Mesothelial cell of epicardium (in vitro differentiated cells): ENCODE measurements around the gene RLN3. TPM values are rescaled to one million over a fixed set of nuclear protein-coding genes. Genes with fewer than 3 reads are reported as not detected.
"Not testable (repeated sequence)": the region's sequence is repeated elsewhere in the genome, so short reads cannot be mapped to it uniquely, and the experiment has no call there.

Experiments used
- DNase-seq, 2 experiments: peaks; one replicate each; pipeline ENCODE4 v3.0.0; 2021; ENCODE audit warnings: low spot score in 2 of 2; ENCODE audit not compliant: unreplicated experiment in 2 of 2
- H3K27ac Mint-ChIP-seq: 2 replicates; pipeline ENCODE4 v1.8.0; 2021; ENCODE audit warnings: mixed read lengths
- H3K27me3 Mint-ChIP-seq: 2 replicates; pipeline ENCODE4 v1.8.0; 2021; ENCODE audit warnings: low read depth, mixed read lengths
- H3K36me3 Mint-ChIP-seq: 2 replicates; pipeline ENCODE4 v1.8.0; 2021; ENCODE audit warnings: mixed read lengths
- H3K4me1 Mint-ChIP-seq: 2 replicates; pipeline ENCODE4 v1.8.0; 2021; ENCODE audit warnings: mixed read lengths
- H3K4me3 Mint-ChIP-seq: 2 replicates; pipeline ENCODE4 v1.8.0; 2021; ENCODE audit warnings: mild to moderate bottlenecking, moderate library complexity, mixed read lengths
- H3K9me3 Mint-ChIP-seq: 2 replicates; pipeline ENCODE4 v1.8.0; 2021; ENCODE audit warnings: mixed read lengths
- total RNA-seq: library from RNA; stranded (reverse); gene quantifications from 3 replicates; pipeline ENCODE4 v1.2.1, GENCODE V29; 2021
- TF ChIP-seq, protein P1 (sequence below): fragments of 200-600 bp; sonication (generic); IDR thresholded peaks from one replicate; pipeline ENCODE4 v1.5.0; 2021; ENCODE audit warnings: antibody characterized with exemption; ENCODE audit not compliant: unreplicated experiment

Gene RLN3
- total RNA-seq, 1 donor from 2014 or later = not detected

DNA sequence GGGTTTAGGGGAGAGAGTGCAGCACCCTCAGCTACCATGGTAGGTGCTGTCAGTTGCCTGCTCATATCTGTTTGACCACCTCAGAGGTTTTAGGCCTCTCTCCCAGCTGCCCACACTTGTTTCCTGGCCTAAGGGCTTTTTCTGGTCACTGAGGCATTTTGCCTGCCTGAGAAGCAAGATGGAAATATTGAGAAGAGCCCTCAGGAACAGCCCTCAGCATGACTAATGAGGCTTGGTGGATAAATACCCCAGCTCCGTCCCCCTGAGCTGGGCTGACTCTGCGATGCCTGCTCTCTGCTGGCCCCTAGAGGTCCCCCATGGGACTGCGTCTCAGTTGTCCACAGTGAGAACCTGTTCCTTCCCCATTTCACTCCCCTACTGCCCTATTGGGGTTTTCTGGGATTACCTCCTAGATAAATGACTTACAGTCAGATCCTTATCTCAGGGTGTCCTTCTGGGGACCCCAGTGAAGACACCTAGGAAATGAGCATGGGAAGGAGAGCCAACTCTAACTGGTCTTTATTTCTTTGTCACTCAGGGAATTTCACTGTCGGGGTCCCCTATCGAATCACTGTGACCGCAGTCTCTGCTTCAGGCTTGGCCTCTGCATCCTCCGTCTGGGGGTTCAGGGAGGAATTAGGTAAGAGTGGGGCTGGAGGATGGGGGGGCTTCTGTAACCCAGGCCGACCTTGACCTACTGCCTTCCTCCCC lies 20.6 kb downstream of the RLN3 start:
- Mint-ChIP-seq H3K27me3 (no peaks in the 10 kb centered on the region), H3K27ac (no peak overlapping the region), H3K4me1 (no peaks in the 10 kb centered on the region), H3K36me3 (peaks cover 8% of the 10 kb centered on the region), H3K4me3 (no peak overlapping the region), H3K9me3 (no peaks in the 10 kb centered on the region)
- TF ChIP-seq, protein P1, sequence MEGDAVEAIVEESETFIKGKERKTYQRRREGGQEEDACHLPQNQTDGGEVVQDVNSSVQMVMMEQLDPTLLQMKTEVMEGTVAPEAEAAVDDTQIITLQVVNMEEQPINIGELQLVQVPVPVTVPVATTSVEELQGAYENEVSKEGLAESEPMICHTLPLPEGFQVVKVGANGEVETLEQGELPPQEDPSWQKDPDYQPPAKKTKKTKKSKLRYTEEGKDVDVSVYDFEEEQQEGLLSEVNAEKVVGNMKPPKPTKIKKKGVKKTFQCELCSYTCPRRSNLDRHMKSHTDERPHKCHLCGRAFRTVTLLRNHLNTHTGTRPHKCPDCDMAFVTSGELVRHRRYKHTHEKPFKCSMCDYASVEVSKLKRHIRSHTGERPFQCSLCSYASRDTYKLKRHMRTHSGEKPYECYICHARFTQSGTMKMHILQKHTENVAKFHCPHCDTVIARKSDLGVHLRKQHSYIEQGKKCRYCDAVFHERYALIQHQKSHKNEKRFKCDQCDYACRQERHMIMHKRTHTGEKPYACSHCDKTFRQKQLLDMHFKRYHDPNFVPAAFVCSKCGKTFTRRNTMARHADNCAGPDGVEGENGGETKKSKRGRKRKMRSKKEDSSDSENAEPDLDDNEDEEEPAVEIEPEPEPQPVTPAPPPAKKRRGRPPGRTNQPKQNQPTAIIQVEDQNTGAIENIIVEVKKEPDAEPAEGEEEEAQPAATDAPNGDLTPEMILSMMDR = peak; percentile 42
- no peak for DNase-seq

DNA sequence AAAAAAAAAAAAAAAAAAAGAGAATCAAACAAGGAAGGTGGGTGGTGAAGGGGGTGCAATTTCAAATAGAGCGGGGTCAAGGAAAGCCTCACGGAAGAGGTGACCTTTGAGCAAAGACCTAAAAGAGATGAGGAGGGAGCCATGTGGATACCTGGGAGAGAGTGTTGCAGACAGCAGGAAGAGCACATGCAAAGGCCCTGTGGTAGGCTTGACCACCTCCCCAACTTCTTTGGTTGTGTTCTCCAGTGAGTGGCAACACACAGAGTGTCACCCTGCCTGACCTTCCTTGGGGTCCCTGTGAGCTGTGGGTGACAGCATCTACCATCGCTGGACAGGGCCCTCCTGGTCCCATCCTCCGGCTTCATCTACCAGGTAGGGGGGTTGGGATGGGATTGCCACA lies 22.6 kb downstream of the RLN3 start:
- TF ChIP-seq, protein P1 = no peak
- H3K36me3 Mint-ChIP-seq = peaks cover 8% of the 10 kb centered on the region
- H3K9me3 Mint-ChIP-seq = no peaks in the 10 kb centered on the region
- H3K27me3 Mint-ChIP-seq = peaks cover 13% of the 10 kb centered on the region
- DNase-seq = no peak
- H3K4me1 Mint-ChIP-seq = no peaks in the 10 kb centered on the region
- H3K27ac Mint-ChIP-seq = no peak overlapping the region
- no peak overlapping the region for H3K4me3 Mint-ChIP-seq

DNA sequence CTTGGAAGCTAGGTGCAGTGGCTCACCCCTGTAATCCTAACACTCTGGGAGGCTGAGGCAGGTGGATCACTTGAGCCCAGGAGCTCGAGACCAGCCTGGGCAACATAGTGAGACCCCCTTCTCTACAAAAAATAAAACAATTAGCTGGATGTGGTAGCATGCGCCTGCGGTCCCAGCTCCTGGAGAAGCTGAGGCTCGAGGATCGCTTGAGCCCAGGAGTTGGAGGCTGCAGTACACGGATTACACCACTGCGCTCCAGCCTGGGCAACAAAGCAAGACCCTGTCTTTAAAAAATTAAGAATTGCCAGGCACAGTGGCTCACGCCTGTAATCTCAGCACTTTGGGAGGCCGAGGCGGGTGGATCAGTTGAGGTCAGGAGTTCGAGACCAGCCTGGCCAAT lies 23.0 kb downstream of the RLN3 start:
- H3K4me1 Mint-ChIP-seq, DNase-seq, H3K4me3 Mint-ChIP-seq, H3K36me3 Mint-ChIP-seq, H3K27ac Mint-ChIP-seq, H3K9me3 Mint-ChIP-seq: not testable (repeated sequence)
- H3K27me3 Mint-ChIP-seq = peaks cover 13% of the 10 kb centered on the region

DNA sequence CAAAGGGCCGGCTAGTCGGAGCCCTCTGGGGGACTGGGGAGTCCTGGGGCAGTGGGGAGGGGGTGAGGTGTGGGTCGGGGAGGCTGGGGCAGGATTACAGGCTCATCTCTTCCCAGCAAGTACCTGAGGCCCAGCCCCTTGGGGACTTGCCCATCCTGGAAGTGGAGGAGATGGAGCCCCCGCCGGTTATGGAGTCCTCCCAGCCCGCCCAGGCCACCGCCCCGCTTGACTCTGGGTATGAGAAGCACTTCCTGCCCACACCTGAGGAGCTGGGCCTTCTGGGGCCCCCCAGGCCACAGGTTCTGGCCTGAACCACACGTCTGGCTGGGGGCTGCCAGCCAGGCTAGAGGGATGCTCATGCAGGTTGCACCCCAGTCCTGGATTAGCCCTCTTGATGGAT lies 24.0 kb downstream of the RLN3 start:
- Mint-ChIP-seq H3K27ac (no peak overlapping the region), H3K36me3 (peaks cover 8% of the 10 kb centered on the region), H3K4me3 (no peak overlapping the region), H3K9me3 (no peaks in the 10 kb centered on the region), H3K4me1 (no peaks in the 10 kb centered on the region), H3K27me3 (peaks cover 21% of the 10 kb centered on the region)
- TF ChIP-seq, protein P1 = no peak
- DNase-seq = no peak

DNA sequence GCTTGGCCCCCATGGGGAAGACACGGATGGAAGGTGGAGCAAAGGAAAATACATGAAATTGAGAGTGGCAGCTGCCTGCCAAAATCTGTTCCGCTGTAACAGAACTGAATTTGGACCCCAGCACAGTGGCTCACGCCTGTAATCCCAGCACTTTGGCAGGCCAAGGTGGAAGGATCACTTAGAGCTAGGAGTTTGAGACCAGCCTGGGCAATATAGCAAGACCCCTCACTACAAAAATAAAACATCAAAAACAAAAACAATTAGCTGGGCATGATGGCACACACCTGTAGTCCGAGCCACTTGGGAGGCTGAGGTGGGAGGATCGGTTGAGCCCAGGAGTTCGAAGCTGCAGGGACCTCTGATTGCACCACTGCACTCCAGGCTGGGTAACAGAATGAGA lies 24.5 kb downstream of the RLN3 start:
- no peaks in the 10 kb centered on the region for H3K9me3 Mint-ChIP-seq
- DNase-seq = no peak
- TF ChIP-seq, protein P1 = no peak
- H3K27me3 Mint-ChIP-seq = peaks cover 23% of the 10 kb centered on the region
- H3K4me3 Mint-ChIP-seq = no peak overlapping the region
- no peaks in the 10 kb centered on the region for H3K4me1 Mint-ChIP-seq
- no peak overlapping the region for H3K27ac Mint-ChIP-seq
- peaks cover 8% of the 10 kb centered on the region for H3K36me3 Mint-ChIP-seq

DNA sequence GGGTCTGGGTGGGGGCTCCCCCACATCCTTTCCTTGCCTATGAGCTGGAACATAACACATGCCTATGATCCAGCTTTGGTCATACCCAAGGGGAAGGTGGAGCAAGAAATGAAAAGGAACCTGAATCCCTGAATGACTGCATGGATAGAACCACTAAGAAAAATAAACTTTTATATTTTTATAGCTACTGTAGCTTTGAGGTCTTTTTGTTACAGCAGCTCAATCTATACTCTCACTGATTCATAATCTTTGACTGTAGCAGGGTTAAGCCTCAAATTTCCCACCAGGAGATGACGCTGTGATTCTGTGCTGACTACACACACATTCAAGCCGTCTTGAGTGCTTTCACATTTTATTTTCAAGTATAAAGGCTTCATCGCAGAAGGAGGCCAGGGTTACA lies 25.1 kb downstream of the RLN3 start:
- H3K4me1 Mint-ChIP-seq = peaks cover 3% of the 10 kb centered on the region
- DNase-seq = no peak
- TF ChIP-seq, protein P1 = no peak
- H3K27ac Mint-ChIP-seq = no peak overlapping the region
- peaks cover 8% of the 10 kb centered on the region for H3K36me3 Mint-ChIP-seq
- no peak overlapping the region for H3K4me3 Mint-ChIP-seq
- no peaks in the 10 kb centered on the region for H3K9me3 Mint-ChIP-seq
- peaks cover 28% of the 10 kb centered on the region for H3K27me3 Mint-ChIP-seq
